Duodenal mucosa (tissue), 2 donors: ENCODE results near the gene ST6GAL1.

Experiments
- H3K27ac ChIP-seq: one replicate; pipeline ENCODE4 v1.7.0; 2013; ENCODE audit warnings: low read depth, low read length
- H3K27me3 ChIP-seq, 2 donors: one replicate each; pipeline ENCODE4 v1.7.0; 2013; ENCODE audit warnings: low read length in 2 of 2, control low read depth in 1 of 2; ENCODE audit not compliant: insufficient read depth in 2 of 2, control insufficient read depth in 1 of 2
- H3K36me3 ChIP-seq, 2 donors: one replicate each; pipeline ENCODE4 v1.7.0; 2013; ENCODE audit warnings: low read length in 2 of 2, control low read depth in 1 of 2; ENCODE audit not compliant: insufficient read depth in 2 of 2, control insufficient read depth in 1 of 2
- H3K4me1 ChIP-seq, 2 donors: one replicate each; pipeline ENCODE4 v1.7.0; 2013; ENCODE audit warnings: low read length in 2 of 2, control low read depth in 1 of 2; ENCODE audit not compliant: insufficient read depth in 2 of 2, control insufficient read depth in 1 of 2
- H3K4me3 ChIP-seq, 2 donors: one replicate each; pipeline ENCODE4 v1.7.0; 2013; ENCODE audit warnings: low read length in 2 of 2, low read depth in 1 of 2
- H3K9ac ChIP-seq, 2 donors: one replicate each; pipeline ENCODE4 v1.7.0; 2013; ENCODE audit warnings: low read length in 2 of 2, low read depth in 1 of 2
- H3K9me3 ChIP-seq, 2 donors: one replicate each; pipeline ENCODE4 v1.7.0; 2013; ENCODE audit warnings: low read length in 2 of 2, control low read depth in 1 of 2; ENCODE audit not compliant: control insufficient read depth in 1 of 2

The ST6GAL1 gene

DNA sequence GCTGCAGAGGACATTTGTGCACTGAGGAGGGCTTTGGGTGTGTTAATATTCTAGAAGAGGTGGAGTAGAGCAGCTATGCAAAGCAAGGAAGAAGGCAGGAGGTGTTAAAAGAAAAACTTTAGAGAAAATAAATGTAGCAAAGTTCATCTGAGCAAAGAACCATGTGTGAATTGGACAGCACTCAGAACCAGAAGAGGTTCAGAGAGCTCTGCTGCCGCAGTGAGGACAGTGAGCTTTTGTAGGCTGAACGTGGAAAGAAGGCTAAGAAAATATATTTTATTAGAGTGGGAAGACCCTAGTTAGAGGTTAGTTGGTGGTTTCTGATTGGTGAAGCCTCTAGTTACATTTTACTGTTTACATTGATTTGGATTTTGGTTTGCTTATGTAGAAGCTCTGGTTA is 50.7 kb downstream of the ST6GAL1 start:
- H3K27ac ChIP-seq, result no peak overlapping the region
- no peaks in the 10 kb centered on the region for H3K9me3 ChIP-seq
- H3K27me3 ChIP-seq, result no peaks in the 10 kb centered on the region
- H3K36me3 ChIP-seq, result peaks cover 0 to 6% of the 10 kb centered on the region in 2 donors
- H3K4me3 ChIP-seq, result no peak overlapping the region
- no peaks in the 10 kb centered on the region for H3K4me1 ChIP-seq
- H3K9ac ChIP-seq, result no peak overlapping the region

DNA sequence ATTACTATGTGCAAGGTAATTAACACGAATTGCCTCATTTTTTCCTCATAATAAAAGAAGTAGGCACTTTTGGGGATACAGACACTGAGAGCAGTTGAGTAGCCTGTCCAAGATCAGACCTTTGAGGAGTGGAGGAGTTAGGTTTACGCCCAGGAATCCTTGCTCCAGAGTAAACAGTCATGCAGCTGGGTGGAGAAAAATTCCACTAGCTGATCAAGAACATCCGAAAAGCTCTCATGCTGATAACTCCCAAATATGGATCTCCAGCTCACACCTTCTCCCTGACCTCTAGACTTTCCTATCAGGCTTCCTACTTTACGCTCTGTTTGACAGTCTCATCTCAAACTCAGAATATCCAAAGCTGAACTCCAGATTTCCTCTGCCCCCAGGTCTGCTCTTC is 53.3 kb downstream of the ST6GAL1 start:
- no peak overlapping the region for H3K27ac ChIP-seq
- H3K4me3 ChIP-seq, result no peak overlapping the region
- no peaks in the 10 kb centered on the region for H3K27me3 ChIP-seq
- H3K36me3 ChIP-seq, result peaks cover 0 to 6% of the 10 kb centered on the region in 2 donors
- H3K9me3 ChIP-seq, result no peaks in the 10 kb centered on the region
- no peak overlapping the region for H3K9ac ChIP-seq
- no peaks in the 10 kb centered on the region for H3K4me1 ChIP-seq

DNA sequence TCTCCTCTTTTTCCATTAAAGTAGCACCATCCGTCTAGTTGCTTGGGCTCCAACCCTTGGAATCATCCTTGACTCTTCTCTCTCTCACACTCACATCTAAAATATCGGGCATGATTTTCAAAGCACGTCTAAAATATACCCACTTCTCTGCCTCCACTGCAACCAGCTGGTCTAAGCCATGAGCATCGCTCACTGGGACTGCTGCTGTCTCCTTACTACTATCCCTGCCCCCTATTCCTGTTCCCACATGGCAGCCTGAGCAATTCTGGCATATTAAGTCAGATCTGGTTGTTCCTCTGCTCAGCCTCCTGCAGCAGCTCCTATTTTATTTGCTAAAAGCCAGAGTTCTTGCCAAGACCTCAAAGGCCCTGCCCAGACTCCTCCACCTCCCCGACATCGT is 53.7 kb downstream of the ST6GAL1 start:
- H3K27me3 ChIP-seq, result no peaks in the 10 kb centered on the region
- no peaks in the 10 kb centered on the region for H3K4me1 ChIP-seq
- H3K4me3 ChIP-seq, result no peak overlapping the region
- peaks cover 0 to 6% of the 10 kb centered on the region in 2 donors for H3K36me3 ChIP-seq
- no peak overlapping the region for H3K9ac ChIP-seq
- H3K9me3 ChIP-seq, result no peaks in the 10 kb centered on the region
- no peak overlapping the region for H3K27ac ChIP-seq

DNA sequence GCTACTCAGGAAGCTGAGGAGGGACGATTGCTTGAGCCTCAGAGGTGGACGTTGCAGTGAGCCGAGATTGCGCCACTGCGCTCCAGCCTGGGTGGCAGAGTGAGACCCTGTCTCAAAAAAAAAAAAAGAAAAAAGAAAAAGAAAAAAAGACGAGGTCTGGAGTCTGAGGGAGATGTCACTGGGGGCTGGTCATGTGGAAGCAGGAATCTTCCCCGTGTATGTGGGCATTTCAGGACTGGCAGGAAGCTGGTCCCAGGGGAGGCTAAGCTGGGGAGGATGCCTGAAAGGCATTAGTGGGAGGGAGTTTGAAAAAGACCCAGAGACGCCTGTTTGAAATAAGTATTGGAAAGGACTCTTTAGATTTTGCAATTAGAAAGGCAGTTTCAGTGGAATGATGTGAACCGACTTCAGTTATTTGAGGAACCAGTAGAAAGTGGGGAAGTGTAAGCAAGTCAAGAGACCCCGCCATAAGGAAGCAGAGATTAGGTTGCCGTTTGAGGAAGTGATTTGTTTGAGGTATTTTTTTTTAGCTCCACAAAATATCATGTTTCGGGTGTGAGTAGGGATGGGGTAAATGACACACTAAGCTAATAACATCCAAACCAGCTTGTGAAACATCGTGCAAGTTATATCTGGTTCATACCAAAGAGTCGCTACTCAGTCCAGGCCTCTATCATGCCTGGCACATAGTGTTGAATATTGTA is 55.5 kb downstream of the ST6GAL1 start:
- Histone ChIP-seq H3K27ac (no peak overlapping the region), H3K9ac (no peak overlapping the region), H3K36me3 (no peaks in the 10 kb centered on the region), H3K4me1 (no peaks in the 10 kb centered on the region), H3K4me3 (no peak overlapping the region), H3K27me3 (no peaks in the 10 kb centered on the region), H3K9me3 (no peaks in the 10 kb centered on the region)

DNA sequence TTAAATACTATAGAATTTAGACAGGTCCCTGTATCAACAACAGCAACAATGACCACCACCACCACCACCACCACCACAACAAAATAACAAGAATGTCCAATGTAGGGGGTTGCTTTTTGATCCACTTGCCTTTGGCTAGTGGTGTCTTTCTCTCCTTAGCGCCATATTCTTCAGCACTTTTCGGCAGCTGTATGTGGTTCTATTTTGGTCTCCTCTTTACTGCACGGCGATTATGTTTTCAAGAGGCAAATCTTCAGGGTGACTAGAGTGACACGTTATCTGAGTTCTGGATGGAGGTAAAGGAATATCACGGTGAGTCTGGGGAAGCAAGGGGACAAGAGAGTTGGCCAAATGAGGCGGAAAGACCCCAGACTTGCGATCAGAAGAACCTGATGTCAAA is 56.1 kb downstream of the ST6GAL1 start:
- Histone ChIP-seq H3K27ac (no peak overlapping the region), H3K9ac (no peak overlapping the region)

DNA sequence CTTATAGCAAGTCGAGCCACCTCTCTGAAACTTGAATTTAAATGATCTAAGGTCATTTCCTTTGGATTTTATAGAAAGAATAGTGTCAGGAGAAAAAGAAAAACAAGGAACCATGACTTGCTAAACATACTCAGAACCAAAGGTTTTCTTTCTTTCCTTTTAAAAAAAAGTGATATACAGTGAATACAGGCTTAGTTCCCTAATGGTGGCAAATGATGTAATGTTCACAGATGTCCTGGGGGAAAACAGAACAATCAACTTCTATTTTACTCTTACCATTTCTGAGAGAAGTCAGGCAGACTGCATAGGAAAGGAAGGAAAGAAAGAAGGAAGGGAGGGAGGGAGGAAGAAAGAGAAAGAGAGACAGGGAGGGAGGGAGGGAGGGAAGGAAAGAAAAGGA is 56.5 kb downstream of the ST6GAL1 start:
- no peaks in the 10 kb centered on the region for H3K9me3 ChIP-seq
- no peaks in the 10 kb centered on the region for H3K4me1 ChIP-seq
- H3K27ac ChIP-seq, result no peak overlapping the region
- H3K4me3 ChIP-seq, result no peak overlapping the region
- H3K27me3 ChIP-seq, result no peaks in the 10 kb centered on the region
- H3K9ac ChIP-seq, result no peak overlapping the region
- H3K36me3 ChIP-seq, result no peaks in the 10 kb centered on the region

More for the DNA sequence above, 56.1 kb downstream of the ST6GAL1 start:
- Histone ChIP-seq H3K4me3 (no peak overlapping the region), H3K27me3 (no peaks in the 10 kb centered on the region), H3K36me3 (no peaks in the 10 kb centered on the region), H3K4me1 (no peaks in the 10 kb centered on the region), H3K9me3 (no peaks in the 10 kb centered on the region)

DNA sequence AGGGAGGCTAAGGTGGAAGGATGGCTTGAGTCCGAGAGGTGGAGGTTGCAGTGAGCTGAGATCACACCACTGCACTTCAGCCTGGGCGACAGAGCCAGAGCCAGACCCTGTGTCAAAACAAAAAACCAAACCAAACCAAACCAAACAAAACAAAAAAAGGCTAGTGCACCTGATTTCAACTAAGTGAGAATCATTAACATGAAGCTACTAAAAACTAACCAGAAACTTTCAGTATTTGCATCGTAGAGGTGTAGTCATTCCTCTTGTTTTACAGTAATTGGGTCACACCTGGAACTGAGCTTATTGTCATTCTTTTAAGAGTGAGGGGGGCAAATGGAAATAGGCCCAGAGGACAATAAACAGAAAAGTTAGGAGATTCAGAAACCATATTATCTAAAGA is 58.5 kb downstream of the ST6GAL1 start:
- Histone ChIP-seq H3K27ac (no peak overlapping the region), H3K4me1 (no peaks in the 10 kb centered on the region)

DNA sequence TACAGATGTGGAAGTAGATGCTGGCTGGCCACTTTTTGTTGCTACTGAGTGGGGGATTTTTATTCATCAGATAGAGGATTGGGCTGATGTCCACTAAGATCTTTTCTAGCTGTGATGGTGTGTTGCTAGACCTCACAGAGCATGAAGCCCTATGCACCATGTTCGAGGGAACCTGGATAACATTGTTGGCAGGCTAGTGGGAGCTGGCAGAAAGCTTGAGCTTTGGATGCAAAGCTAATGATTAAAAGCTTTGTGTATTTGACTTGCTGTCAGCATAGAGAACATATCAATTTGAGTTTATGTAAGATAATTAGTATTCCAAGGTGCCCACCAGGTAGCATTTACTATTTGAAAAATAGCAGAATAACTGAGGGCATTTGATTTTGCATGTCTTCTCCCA is 59.1 kb downstream of the ST6GAL1 start:
- H3K27me3 ChIP-seq, result no peaks in the 10 kb centered on the region
- H3K4me1 ChIP-seq, result no peaks in the 10 kb centered on the region
- no peaks in the 10 kb centered on the region for H3K9me3 ChIP-seq
- no peaks in the 10 kb centered on the region for H3K36me3 ChIP-seq
- no peak overlapping the region for H3K27ac ChIP-seq
- H3K9ac ChIP-seq, result no peak overlapping the region
- no peak overlapping the region for H3K4me3 ChIP-seq

More for the DNA sequence above, 58.5 kb downstream of the ST6GAL1 start:
- no peak overlapping the region for H3K9ac ChIP-seq
- no peak overlapping the region for H3K4me3 ChIP-seq
- H3K27me3 ChIP-seq, result no peaks in the 10 kb centered on the region
- H3K9me3 ChIP-seq, result no peaks in the 10 kb centered on the region
- H3K36me3 ChIP-seq, result no peaks in the 10 kb centered on the region

DNA sequence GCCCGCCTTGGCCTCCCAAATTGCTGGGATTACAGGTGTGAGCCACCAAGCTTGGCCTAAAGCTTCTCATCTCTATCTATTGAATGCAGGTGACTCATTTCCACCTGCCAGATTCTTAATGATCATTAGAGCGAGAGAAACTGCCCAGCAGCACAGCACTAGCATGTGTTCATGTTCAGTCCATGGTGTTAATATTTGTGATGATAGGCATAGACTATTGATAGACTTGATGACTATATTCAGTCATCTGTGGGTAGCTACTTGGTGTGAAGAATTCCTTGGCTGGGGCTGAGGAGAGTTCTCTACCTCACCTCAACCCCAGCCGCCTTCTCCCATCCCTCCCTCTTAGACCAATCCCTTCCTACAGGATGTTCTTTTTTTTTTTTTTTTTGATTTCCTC is 60.0 kb downstream of the ST6GAL1 start:
- H3K27ac ChIP-seq, result no peak overlapping the region
- no peaks in the 10 kb centered on the region for H3K4me1 ChIP-seq
- H3K9ac ChIP-seq, result no peak overlapping the region
- H3K36me3 ChIP-seq, result no peaks in the 10 kb centered on the region
- H3K4me3 ChIP-seq, result no peak overlapping the region
- no peaks in the 10 kb centered on the region for H3K27me3 ChIP-seq
- no peaks in the 10 kb centered on the region for H3K9me3 ChIP-seq

DNA sequence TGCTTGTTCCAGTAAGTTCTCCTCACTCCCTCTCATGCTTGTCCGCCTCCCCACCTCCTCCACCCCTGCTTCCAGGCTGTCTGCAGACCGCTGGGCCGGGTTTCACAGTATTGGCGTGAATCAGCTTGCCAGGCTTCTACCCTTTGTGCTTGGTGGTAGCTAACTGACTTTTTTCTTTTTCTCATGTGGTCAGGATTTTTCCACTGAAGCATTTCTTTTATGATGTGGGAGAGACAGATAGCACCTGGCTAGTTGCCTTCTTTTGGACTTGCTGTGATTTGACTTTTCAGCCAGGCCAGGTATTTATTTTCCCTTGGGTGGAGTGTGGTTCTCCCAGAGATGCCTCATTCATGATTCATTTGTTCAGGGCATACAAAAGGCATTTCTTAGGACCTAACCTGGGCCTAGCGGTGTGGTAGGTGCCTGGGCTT is 60.6 kb downstream of the ST6GAL1 start:
- Histone ChIP-seq H3K27ac (no peak overlapping the region), H3K9ac (no peak overlapping the region), H3K9me3 (no peaks in the 10 kb centered on the region)

More for the DNA sequence above, 60.6 kb downstream of the ST6GAL1 start:
- no peaks in the 10 kb centered on the region for H3K27me3 ChIP-seq
- peaks cover 0 to 3% of the 10 kb centered on the region in 2 donors for H3K4me1 ChIP-seq
- H3K36me3 ChIP-seq, result no peaks in the 10 kb centered on the region
- H3K4me3 ChIP-seq, result no peak overlapping the region
